A673 (cell line): Measurements from ENCODE around the gene KRT2. TPM values are rescaled to one million over a fixed set of nuclear protein-coding genes. Genes with fewer than 3 reads are reported as not detected.

ENCODE experiments used
- BruUV-seq: library from RNA; stranded (reverse); fragments of 400-500 nt; replicated peaks from 2 replicates; lab custom pipeline; 2021; lab: Mats Ljungman, UMichigan
- CTCF ChIA-PET: fragments of 300-600 bp; sonication (Branson Sonifier 250); formaldehyde crosslinking; loops from one replicate; lab custom pipeline; 2022; ENCODE audit warnings: antibody characterized with exemption; lab: Charles Lee
- POLR2A ChIA-PET: fragments of 300-600 bp; sonication (Branson Sonifier 250); formaldehyde crosslinking; loops from one replicate; lab custom pipeline; 2022; ENCODE audit warnings: antibody characterized with exemption; ENCODE audit not compliant: low non-redundant PET; lab: Charles Lee
- DNase-seq: peaks from one replicate; pipeline ENCODE4 v3.0.0-alpha.2; 2015; ENCODE audit warnings: low spot score
- H3K27ac ChIP-seq: fragments of 200-600 bp; sonication (generic); 2 replicates; pipeline ENCODE4 v1.5.1; 2016; ENCODE audit warnings: mixed run types, low read depth, mild to moderate bottlenecking, mixed read lengths, antibody characterized with exemption, low read length; ENCODE audit not compliant: poor library complexity, severe bottlenecking
- H3K27me3 ChIP-seq: fragments of 200-600 bp; sonication (generic); replicated peaks from 2 replicates; pipeline ENCODE4 v1.6.1; 2017; ENCODE audit warnings: mixed run types, low read depth, mild to moderate bottlenecking, mixed read lengths, antibody characterized with exemption, low read length; ENCODE audit not compliant: insufficient read depth, poor library complexity
- H3K36me3 ChIP-seq: fragments of 200-600 bp; sonication (generic); 2 replicates; pipeline ENCODE4 v1.6.1; 2016; ENCODE audit warnings: mixed run types, mild to moderate bottlenecking, mixed read lengths, antibody characterized with exemption, low read length; ENCODE audit not compliant: insufficient read depth, poor library complexity, severe bottlenecking
- H3K4me1 ChIP-seq: fragments of 200-600 bp; sonication (generic); 2 replicates; pipeline ENCODE4 v1.6.1; 2017; ENCODE audit warnings: mixed run types, mild to moderate bottlenecking, mixed read lengths, antibody characterized with exemption, low read length; ENCODE audit not compliant: insufficient read depth, poor library complexity, severe bottlenecking
- H3K4me3 ChIP-seq: fragments of 200-600 bp; sonication (generic); 2 replicates; pipeline ENCODE4 v1.5.1; 2016; ENCODE audit warnings: low read depth, mixed run types, mild to moderate bottlenecking, mixed read lengths, low read length; ENCODE audit not compliant: poor library complexity, severe bottlenecking
- H3K9me3 ChIP-seq: fragments of 200-600 bp; sonication (generic); 2 replicates; pipeline ENCODE4 v1.6.1; 2016; ENCODE audit warnings: mixed run types, low read depth, mild to moderate bottlenecking, mixed read lengths, antibody characterized with exemption, low read length; ENCODE audit not compliant: poor library complexity, severe bottlenecking
- CTCF ChIP-seq: fragments of 300-800, 200-600 bp; sonication (generic); conservative IDR thresholded peaks from 2 replicates; pipeline ENCODE4 v1.5.1; 2017; ENCODE audit warnings: low read depth, mild to moderate bottlenecking, antibody characterized with exemption, low read length, moderate library complexity, mixed read lengths
- EZH2 ChIP-seq: fragments of 200-600 bp; sonication (generic); IDR thresholded peaks from 2 replicates; pipeline ENCODE4 v1.6.1; 2017; ENCODE audit warnings: borderline replicate concordance, low read depth, mild to moderate bottlenecking, mixed read lengths, antibody characterized with exemption, low read length; ENCODE audit not compliant: poor library complexity, severe bottlenecking
- intact Hi-C: fragments of 100-400 bp; cut with micrococcal nuclease; formaldehyde crosslinking; loops from one replicate; pipeline ENCODE4 v1.10.0; 2022; ENCODE audit not compliant: unreplicated experiment
- total RNA-seq: library from RNA; stranded (reverse); gene quantifications from 2 replicates; pipeline ENCODE4 v1.2.3, GENCODE V29; 2021

Gene KRT2
- total RNA-seq, 1 experiment from 2014 or later, result not detected

- peaks cover 6% of the 10 kb centered on the region for H3K4me1 ChIP-seq
- peaks cover 29% of the 10 kb centered on the region for H3K27me3 ChIP-seq
- POLR2A ChIA-PET, result no interaction called here
- intact Hi-C loops, result no loop called here
- H3K27ac ChIP-seq, result no peak overlapping the region
- H3K9me3 ChIP-seq, result no peaks in the 10 kb centered on the region
- CTCF ChIA-PET, result no interaction called here
- no peak for DNase-seq
- BruUV-seq, result no TSS peak
- H3K4me3 ChIP-seq, result no peak overlapping the region
- no peak for TF ChIP-seq EZH2
- TF ChIP-seq CTCF, result no peak
- H3K36me3 ChIP-seq, result no peaks in the 10 kb centered on the region
Measured at GRCh38 chr12:52604859-52605258, 47.2 kb downstream of the KRT2 start.

- Histone ChIP-seq H3K4me3 (no peak overlapping the region), H3K27me3 (peaks cover 36% of the 10 kb centered on the region), H3K4me1 (peaks cover 6% of the 10 kb centered on the region), H3K27ac (no peak overlapping the region), H3K36me3 (no peaks in the 10 kb centered on the region), H3K9me3 (no peaks in the 10 kb centered on the region)
- TF ChIP-seq CTCF (no peak), EZH2 (no peak)
- intact Hi-C loops, result no loop called here
- DNase-seq, result no peak
- ChIA-PET CTCF (no interaction called here), POLR2A (no interaction called here)
- BruUV-seq, result no TSS peak
Measured at GRCh38 chr12:52603314-52603713, 48.7 kb downstream of the KRT2 start.

- CTCF ChIA-PET, result no interaction called here
- no TSS peak for BruUV-seq
- Histone ChIP-seq H3K9me3 (no peaks in the 10 kb centered on the region), H3K27ac (no peak overlapping the region), H3K4me3 (no peak overlapping the region), H3K36me3 (no peaks in the 10 kb centered on the region), H3K4me1 (peaks cover 6% of the 10 kb centered on the region), H3K27me3 (peaks cover 36% of the 10 kb centered on the region)
- POLR2A ChIA-PET, result interaction anchor here (0.6 kb wide), 1 partner anchor 338 kb away, joined by 3 read pairs; no protein-coding TSS in a partner anchor
- no peak for DNase-seq
- intact Hi-C loops, result no loop called here
- no peak for TF ChIP-seq EZH2
- TF ChIP-seq CTCF, result no peak
Measured at GRCh38 chr12:52602552-52602951, 49.5 kb downstream of the KRT2 start.
